Choroid plexus epithelial cell (primary cell): ENCODE measurements around the gene GABRG3.
A peak's percentile ranks its signal among the peaks of the same experiment; 100 is the strongest.

Experiments used
- DNase-seq: peaks from one replicate; pipeline ENCODE4 v3.0.0-alpha.2; 2010; ENCODE audit warnings: low read depth
- H3K4me3 ChIP-seq: 2 replicates; pipeline ENCODE4 v1.5.1; 2011; ENCODE audit warnings: low read depth, mild to moderate bottlenecking, control low read depth, low read length, moderate library complexity
- TF ChIP-seq, protein P1 (sequence below): conservative IDR thresholded peaks from 2 replicates; pipeline ENCODE4 v1.5.1; 2011; ENCODE audit warnings: low read depth, mild to moderate bottlenecking, control low read depth, inconsistent platforms, low read length, moderate library complexity

GABRG3 gene

GRCh38 chr15:27514526-27514925 lies 543.5 kb downstream of the GABRG3 start:
- DNase-seq: no peak
- no peak overlapping the region for H3K4me3 ChIP-seq
- TF ChIP-seq, protein P1, sequence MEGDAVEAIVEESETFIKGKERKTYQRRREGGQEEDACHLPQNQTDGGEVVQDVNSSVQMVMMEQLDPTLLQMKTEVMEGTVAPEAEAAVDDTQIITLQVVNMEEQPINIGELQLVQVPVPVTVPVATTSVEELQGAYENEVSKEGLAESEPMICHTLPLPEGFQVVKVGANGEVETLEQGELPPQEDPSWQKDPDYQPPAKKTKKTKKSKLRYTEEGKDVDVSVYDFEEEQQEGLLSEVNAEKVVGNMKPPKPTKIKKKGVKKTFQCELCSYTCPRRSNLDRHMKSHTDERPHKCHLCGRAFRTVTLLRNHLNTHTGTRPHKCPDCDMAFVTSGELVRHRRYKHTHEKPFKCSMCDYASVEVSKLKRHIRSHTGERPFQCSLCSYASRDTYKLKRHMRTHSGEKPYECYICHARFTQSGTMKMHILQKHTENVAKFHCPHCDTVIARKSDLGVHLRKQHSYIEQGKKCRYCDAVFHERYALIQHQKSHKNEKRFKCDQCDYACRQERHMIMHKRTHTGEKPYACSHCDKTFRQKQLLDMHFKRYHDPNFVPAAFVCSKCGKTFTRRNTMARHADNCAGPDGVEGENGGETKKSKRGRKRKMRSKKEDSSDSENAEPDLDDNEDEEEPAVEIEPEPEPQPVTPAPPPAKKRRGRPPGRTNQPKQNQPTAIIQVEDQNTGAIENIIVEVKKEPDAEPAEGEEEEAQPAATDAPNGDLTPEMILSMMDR: no peak

DNA sequence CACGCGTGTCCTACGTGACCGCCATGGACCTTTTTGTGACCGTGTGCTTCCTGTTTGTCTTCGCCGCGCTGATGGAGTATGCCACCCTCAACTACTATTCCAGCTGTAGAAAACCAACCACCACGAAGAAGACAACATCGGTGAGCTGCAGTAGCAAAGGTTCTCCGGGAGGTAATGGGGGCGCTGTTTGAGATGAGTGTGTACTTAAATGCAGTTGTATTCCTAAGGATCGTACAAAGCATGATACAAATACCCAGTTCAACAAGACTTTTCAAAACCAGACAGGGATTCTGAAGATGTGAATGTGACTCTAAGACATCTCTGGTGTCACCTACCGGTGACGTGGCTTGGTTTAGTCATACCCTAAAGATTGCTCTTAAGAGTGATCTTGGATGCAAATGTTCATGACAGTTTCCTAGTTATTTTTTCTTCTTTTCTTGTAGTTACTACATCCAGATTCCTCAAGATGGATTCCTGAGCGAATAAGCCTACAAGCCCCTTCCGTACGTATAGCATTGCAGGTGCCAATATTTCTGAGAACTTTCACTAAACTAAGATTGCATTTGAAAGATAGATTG lies 556.6 kb downstream of the GABRG3 start:
- TF ChIP-seq, protein P1: peak; percentile 15
- no peak overlapping the region for H3K4me3 ChIP-seq
- DNase-seq: no peak

DNA sequence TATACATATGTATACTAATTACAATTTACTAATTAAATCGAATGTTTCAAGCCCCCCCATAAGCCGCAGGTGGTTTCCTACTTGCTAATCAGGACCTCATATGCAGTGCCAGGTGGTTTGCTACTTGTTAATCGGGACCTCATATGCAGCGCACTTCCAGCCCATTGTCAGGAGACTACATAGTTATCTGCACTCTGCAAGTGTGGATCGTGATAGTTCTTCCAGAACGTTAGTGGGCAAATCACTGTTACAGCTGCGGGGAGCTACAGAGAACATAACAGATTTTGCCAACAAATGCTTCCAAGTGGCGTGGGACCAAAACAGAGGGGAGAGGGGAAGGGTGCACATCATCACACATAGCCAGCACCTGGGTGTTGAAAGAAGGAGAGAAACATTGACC lies 558.4 kb downstream of the GABRG3 start:
- TF ChIP-seq, protein P1: no peak
- no peak overlapping the region for H3K4me3 ChIP-seq
- no peak for DNase-seq

DNA sequence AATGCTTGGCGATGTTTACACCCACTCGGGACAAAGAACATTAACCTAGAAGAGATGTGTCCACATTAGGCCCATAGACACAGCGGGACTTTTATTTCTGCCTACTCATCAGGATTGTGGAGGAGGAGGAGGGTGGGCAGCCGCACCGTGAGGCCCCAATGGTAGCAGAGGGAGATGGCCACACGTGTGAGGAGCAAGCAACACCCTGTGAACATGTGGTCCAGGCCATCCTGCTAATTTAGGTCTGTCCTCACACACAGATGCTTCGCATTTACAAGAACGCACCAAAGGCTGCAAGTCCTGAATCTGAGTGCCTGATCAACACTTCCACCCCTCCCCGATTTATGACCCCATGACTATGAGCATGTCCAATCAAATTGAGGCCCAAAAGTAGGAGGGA lies 560.0 kb downstream of the GABRG3 start:
- TF ChIP-seq, protein P1: no peak
- H3K4me3 ChIP-seq: no peak overlapping the region
- DNase-seq: no peak

DNA sequence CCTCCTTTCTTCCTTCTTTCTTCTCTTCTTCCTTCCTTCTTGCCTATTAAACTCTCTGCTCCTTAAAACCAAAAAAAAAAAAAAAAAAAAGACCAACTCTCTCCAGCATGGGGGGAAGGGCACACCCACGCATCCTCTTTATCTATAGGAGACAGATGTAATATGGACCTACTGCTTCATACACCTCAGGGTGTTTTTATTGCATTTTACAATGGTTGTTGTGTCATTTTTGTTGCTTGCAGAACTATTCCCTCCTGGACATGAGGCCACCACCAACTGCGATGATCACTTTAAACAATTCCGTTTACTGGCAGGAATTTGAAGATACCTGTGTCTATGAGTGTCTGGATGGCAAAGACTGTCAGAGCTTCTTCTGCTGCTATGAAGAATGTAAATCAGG lies 561.4 kb downstream of the GABRG3 start:
- TF ChIP-seq, protein P1: no peak
- DNase-seq: no peak

DNA sequence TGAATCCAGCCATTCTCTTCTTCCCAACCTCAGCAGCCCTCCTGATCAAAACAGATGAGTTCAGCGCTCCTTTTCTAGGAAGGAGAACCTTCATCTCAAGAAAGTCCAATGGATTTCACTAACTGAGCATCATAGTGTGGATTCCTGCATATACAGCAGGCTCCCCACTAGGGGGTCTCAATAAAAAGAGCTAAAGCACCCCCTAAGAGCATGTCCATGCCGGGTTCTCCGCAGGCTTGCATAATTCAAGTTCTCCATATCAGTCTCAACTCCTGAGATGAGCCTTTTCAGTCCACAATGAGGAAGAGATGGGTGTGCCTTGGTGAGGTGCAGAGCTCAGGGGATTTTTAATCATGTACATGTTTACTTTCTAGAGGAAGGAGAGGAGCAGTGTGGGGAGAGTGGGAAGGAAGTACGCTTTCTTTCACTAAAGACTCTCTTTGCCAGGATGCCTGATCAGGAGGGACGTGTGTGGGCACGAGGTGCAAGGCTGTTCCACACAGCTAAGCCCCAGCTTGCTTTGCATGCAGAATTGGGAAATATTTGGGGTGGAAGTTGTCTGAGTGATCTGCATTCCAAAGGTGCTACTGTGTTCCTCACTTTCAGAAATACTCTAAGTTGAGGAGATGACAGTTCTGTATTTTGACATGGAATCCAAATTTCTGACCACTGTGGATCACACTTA lies 564.6 kb downstream of the GABRG3 start:
- DNase-seq: no peak
- H3K4me3 ChIP-seq: no peak overlapping the region
- TF ChIP-seq, protein P1: no peak

More for the DNA sequence above, 561.4 kb downstream of the GABRG3 start:
- H3K4me3 ChIP-seq: no peak overlapping the region

DNA sequence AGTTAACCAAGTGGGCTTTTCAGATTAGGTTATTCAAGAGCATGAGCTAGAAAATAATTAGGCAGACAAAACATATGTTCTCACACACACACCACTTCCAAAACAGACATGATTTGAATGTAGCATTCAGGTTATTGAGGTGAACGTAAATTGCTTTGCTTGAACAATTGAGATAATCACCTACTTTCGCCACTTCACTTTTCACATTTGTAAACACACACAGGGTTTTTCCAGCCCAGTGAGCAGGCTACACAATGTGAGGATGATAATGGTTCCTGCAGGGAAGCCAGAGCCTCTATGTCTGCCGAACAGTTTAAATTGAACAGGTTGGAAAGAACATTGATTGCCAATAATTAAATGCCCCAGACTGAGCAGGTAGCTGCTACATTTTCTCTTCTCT lies 567.3 kb downstream of the GABRG3 start:
- no peak for DNase-seq
- H3K4me3 ChIP-seq: no peak overlapping the region
- TF ChIP-seq, protein P1: no peak
